ENCODE results near the gene RHBDF1. TPM values are rescaled to one million over a fixed set of nuclear protein-coding genes. Genes with fewer than 3 reads are reported as not detected.

RHBDF1 gene
- polyA plus RNA-seq, 3 donors, result 0.20 TPM; not detected in 2

DNA sequence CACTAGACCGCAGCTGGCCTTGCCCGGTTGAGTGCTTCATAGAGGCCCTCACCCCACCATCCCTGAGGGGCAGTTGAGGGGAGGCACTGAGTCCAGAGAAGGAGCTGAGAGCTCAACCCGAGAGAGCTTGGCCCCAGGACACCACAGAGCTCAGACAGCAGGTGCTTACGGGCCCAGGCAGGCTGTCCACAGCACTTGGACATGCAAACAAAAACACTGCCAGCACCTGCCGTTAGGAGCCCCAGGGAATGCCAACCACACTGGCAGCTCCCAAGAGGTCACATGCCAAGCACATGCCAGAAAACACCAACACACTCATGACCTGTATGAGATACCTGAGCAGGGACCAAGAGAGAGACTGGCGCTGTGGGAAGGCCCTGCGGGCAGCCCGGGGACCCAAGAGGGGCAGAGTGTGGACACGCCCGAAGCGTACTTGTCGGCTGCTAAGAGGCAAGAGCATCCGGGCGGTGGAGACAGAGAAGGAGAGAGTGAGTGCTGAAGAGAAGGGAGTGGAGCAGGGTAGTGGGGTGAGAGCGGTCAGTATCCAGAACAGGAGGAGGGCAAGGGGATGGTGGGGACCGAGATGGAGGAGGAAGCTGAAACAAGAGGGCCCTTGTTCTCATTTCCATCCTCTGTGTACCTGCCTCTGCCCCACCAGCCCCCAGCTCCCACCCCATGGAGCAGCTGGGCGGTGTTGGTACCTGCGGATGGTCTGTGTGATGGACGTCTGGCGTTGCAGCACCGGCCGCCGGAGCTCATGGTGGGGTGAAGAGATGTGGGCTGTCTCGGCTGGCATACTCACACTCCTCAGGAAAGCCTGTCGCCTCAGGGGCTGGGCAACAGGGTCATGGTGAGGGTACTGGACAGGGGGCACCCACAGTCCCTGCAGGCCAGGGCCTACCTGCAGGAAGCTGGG lies 8.2 kb downstream of the RHBDF1 start:
- DNase-seq, result no peak
- no peak overlapping the region for H3K4me3 Mint-ChIP-seq
- Histone ChIP-seq H4K20me1 (ENCODE audit: insufficient read depth, low read length) (no peaks in the 10 kb centered on the region), H3K27ac (ENCODE audit: low read depth in 1 of 2, low read length in 2 of 2) (no peak overlapping the region), H3K4me3 (replicated peaks in 1 of 3; ENCODE audit: low read depth in 2 of 3, low read length in 3 of 3) (no peak overlapping the region), H3K79me2 (ENCODE audit: insufficient read depth, low read length) (no peaks in the 10 kb centered on the region), H3K27me3 (ENCODE audit: control insufficient read depth in 2 of 2, insufficient read depth in 2 of 2, low read length in 2 of 2) (peaks cover 0 to 4% of the 10 kb centered on the region in 2 donors), H3K36me3 (replicated peaks in 1 of 2; ENCODE audit: control insufficient read depth in 1 of 2, insufficient read depth in 2 of 2, low read length in 2 of 2) (no peaks in the 10 kb centered on the region), H3K4me1 (ENCODE audit: control insufficient read depth in 1 of 2, insufficient read depth in 2 of 2, low read length in 2 of 2) (no peaks in the 10 kb centered on the region), H3K9ac (ENCODE audit: insufficient read depth, low read length, poor library complexity, severe bottlenecking) (no peak overlapping the region), H3K9me3 (replicated peaks in 1 of 2; ENCODE audit: control insufficient read depth in 1 of 2, insufficient read depth in 1 of 2, low read length in 2 of 2) (no peaks in the 10 kb centered on the region), H2AFZ (ENCODE audit: insufficient read depth, low read depth, low read length, poor library complexity, severe bottlenecking) (no peak overlapping the region), H3K4me2 (replicated peaks; ENCODE audit: extremely low read depth, low read length, poor library complexity, severe bottlenecking) (no peak overlapping the region)
- TF ChIP-seq, protein P1, sequence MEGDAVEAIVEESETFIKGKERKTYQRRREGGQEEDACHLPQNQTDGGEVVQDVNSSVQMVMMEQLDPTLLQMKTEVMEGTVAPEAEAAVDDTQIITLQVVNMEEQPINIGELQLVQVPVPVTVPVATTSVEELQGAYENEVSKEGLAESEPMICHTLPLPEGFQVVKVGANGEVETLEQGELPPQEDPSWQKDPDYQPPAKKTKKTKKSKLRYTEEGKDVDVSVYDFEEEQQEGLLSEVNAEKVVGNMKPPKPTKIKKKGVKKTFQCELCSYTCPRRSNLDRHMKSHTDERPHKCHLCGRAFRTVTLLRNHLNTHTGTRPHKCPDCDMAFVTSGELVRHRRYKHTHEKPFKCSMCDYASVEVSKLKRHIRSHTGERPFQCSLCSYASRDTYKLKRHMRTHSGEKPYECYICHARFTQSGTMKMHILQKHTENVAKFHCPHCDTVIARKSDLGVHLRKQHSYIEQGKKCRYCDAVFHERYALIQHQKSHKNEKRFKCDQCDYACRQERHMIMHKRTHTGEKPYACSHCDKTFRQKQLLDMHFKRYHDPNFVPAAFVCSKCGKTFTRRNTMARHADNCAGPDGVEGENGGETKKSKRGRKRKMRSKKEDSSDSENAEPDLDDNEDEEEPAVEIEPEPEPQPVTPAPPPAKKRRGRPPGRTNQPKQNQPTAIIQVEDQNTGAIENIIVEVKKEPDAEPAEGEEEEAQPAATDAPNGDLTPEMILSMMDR (IDR thresholded peaks at IDR 0.05), result no peak
- peaks cover 5% of the 10 kb centered on the region for H3K4me1 Mint-ChIP-seq
- no peaks in the 10 kb centered on the region for H3K9me3 Mint-ChIP-seq
- H3K36me3 Mint-ChIP-seq, result no peaks in the 10 kb centered on the region
- WGBS (ENCODE audit: insufficient coverage), result 99% methylated on average over 11 of the region's 25 CpGs
- H3K27ac Mint-ChIP-seq, result no peak overlapping the region
- peaks cover 2 to 25% (median 11%) of the 10 kb centered on the region in 3 donors for H3K27me3 Mint-ChIP-seq (ENCODE audit: low read depth in 3 of 3)
- intact Hi-C loops (cut with micrococcal nuclease), result no loop called here

DNA sequence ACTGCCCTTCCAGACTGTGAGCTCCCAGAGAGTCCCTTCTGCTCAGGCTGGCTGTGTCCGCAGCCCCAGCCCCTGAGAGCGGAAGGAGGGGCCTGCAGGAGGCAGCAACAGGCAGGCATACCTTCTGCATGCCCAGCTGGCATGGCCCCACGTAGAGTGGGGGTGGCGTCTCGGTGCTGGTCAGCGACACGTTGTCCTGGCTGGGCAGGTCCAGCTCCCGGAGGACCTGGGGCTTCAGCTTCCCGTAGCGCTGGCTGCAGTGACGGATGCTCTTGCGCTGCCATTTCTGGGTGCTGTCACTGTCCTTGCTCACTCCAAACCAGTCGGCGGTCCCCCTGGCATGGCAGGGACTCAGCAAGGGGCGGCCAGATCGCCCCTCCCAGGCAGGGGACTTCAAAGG lies 9.0 kb downstream of the RHBDF1 start:
- Mint-ChIP-seq H3K27ac (no peak overlapping the region), H3K27me3 (ENCODE audit: low read depth in 3 of 3) (peaks cover 2 to 21% (median 6%) of the 10 kb centered on the region in 3 donors), H3K4me1 (peaks cover 5% of the 10 kb centered on the region), H3K36me3 (peaks cover under 1 to 3% of the 10 kb centered on the region in 2 donors), H3K4me3 (no peak overlapping the region), H3K9me3 (no peaks in the 10 kb centered on the region)
- Histone ChIP-seq H3K27ac (ENCODE audit: low read depth in 1 of 2, low read length in 2 of 2) (no peak overlapping the region), H3K4me2 (replicated peaks; ENCODE audit: extremely low read depth, low read length, poor library complexity, severe bottlenecking) (no peak overlapping the region), H3K9ac (ENCODE audit: insufficient read depth, low read length, poor library complexity, severe bottlenecking) (no peak overlapping the region), H3K79me2 (ENCODE audit: insufficient read depth, low read length) (no peaks in the 10 kb centered on the region), H2AFZ (ENCODE audit: insufficient read depth, low read depth, low read length, poor library complexity, severe bottlenecking) (no peak overlapping the region), H3K4me3 (replicated peaks in 1 of 3; ENCODE audit: low read depth in 2 of 3, low read length in 3 of 3) (no peak overlapping the region), H3K4me1 (ENCODE audit: control insufficient read depth in 1 of 2, insufficient read depth in 2 of 2, low read length in 2 of 2) (no peaks in the 10 kb centered on the region), H3K27me3 (ENCODE audit: control insufficient read depth in 2 of 2, insufficient read depth in 2 of 2, low read length in 2 of 2) (peaks cover 0 to 4% of the 10 kb centered on the region in 2 donors), H3K36me3 (replicated peaks in 1 of 2; ENCODE audit: control insufficient read depth in 1 of 2, insufficient read depth in 2 of 2, low read length in 2 of 2) (no peaks in the 10 kb centered on the region), H4K20me1 (ENCODE audit: insufficient read depth, low read length) (no peaks in the 10 kb centered on the region), H3K9me3 (replicated peaks in 1 of 2; ENCODE audit: control insufficient read depth in 1 of 2, insufficient read depth in 1 of 2, low read length in 2 of 2) (no peaks in the 10 kb centered on the region)
- no peak for DNase-seq
- intact Hi-C loops (cut with micrococcal nuclease), result no loop called here
- 98% methylated on average over 16 of the region's 16 CpGs for WGBS (ENCODE audit: insufficient coverage)
- TF ChIP-seq, protein P1 (IDR thresholded peaks at IDR 0.05), result no peak
